Globus pallidus (tissue), 1 donor: Measurements from ENCODE around the gene UNC93A.
"Not testable (repeated sequence)": the region's sequence is repeated elsewhere in the genome, so short reads cannot be mapped to it uniquely, and the experiment has no call there.

ENCODE experiments used
- DNase-seq: peaks from one replicate; pipeline ENCODE4 v3.0.0-alpha.2; 2015; ENCODE audit warnings: low spot score

The UNC93A gene

GRCh38 chr6:167293590-167294091 lies 2.5 kb downstream of the UNC93A start:
- DNase-seq, result no peak

GRCh38 chr6:167294241-167294640 lies 3.1 kb downstream of the UNC93A start:
- DNase-seq, result no peak

GRCh38 chr6:167294651-167295494 lies 3.8 kb downstream of the UNC93A start:
- DNase-seq, result no peak

GRCh38 chr6:167295495-167296292 lies 4.6 kb downstream of the UNC93A start:
- DNase-seq, result no peak

- no peak for DNase-seq
Observed at GRCh38 chr6:167296293-167296690, 5.2 kb downstream of the UNC93A start.

- DNase-seq, result no peak
Observed at GRCh38 chr6:167296902-167297301, 5.8 kb downstream of the UNC93A start.

GRCh38 chr6:167298127-167298526 lies 7.0 kb downstream of the UNC93A start:
- DNase-seq, result no peak

- no peak for DNase-seq
Observed at GRCh38 chr6:167299641-167300308, 8.7 kb downstream of the UNC93A start.

GRCh38 chr6:167300902-167301777 lies 10.0 kb downstream of the UNC93A start:
- DNase-seq, result no peak

- no peak for DNase-seq
Observed at GRCh38 chr6:167302074-167302473, 11.0 kb downstream of the UNC93A start.

GRCh38 chr6:167302796-167303195 lies 11.7 kb downstream of the UNC93A start:
- DNase-seq, result no peak

GRCh38 chr6:167303675-167304625 lies 12.8 kb downstream of the UNC93A start:
- no peak for DNase-seq

- DNase-seq, result no peak
Observed at GRCh38 chr6:167304912-167305311, 13.8 kb downstream of the UNC93A start.

- no peak for DNase-seq
Observed at GRCh38 chr6:167305796-167306195, 14.7 kb downstream of the UNC93A start.

- DNase-seq, result no peak
Observed at GRCh38 chr6:167306401-167306998, 15.4 kb downstream of the UNC93A start.

- DNase-seq, result no peak
Observed at GRCh38 chr6:167307342-167307955, 16.3 kb downstream of the UNC93A start.

- DNase-seq, result no peak
Observed at GRCh38 chr6:167308207-167308606, 17.1 kb downstream of the UNC93A start.

GRCh38 chr6:167309355-167310192 lies 18.5 kb downstream of the UNC93A start:
- not testable (repeated sequence) for DNase-seq
